HCT116 (cell line): ENCODE results near the gene SEMA5A. TPM values are rescaled to one million over a fixed set of nuclear protein-coding genes. Genes with fewer than 3 reads are reported as not detected.

Source experiments
- ATAC-seq: fragments of 200-7000 bp; cut with Tn5 transposase; 2 replicates; pipeline ENCODE4 v1.9.1; 2020; ENCODE audit warnings: mild to moderate bottlenecking, moderate library complexity
- BruUV-seq: library from RNA; stranded (reverse); fragments of 400-500 nt; replicated peaks from 2 replicates; lab custom pipeline; 2021; lab: Mats Ljungman, UMichigan
- CTCF ChIA-PET: fragments of 300-600 bp; sonication (Branson Sonifier 250); formaldehyde crosslinking; loops from one replicate; lab custom pipeline; 2021; ENCODE audit warnings: antibody characterized with exemption; lab: Charles Lee
- POLR2A ChIA-PET: fragments of 300-600, 350-600 bp; sonication (Branson Sonifier 250); formaldehyde crosslinking; loops from one replicate; lab custom pipeline; 2021; ENCODE audit warnings: antibody characterized with exemption; lab: Charles Lee
- RAD21 ChIA-PET, 2 experiments: fragments of 300-600 bp; sonication (Branson Sonifier 250); formaldehyde crosslinking; loops; one replicate each; lab custom pipeline; 2023; ENCODE audit warnings: low total read pairs in 2 of 2; ENCODE audit not compliant: uncharacterized antibody in 2 of 2, unreplicated experiment in 2 of 2, low non-redundant PET in 1 of 2; lab: Charles Lee
- DNase-seq: peaks from one replicate; pipeline ENCODE4 v3.0.0-alpha.2; 2010; ENCODE audit warnings: low read depth, low spot score
- H2AFZ ChIP-seq: fragments of 200-600 bp; shearing (Covaris generic), sonication (generic); 2 replicates; pipeline ENCODE4 v1.6.1; 2017; ENCODE audit warnings: low read depth, mixed run types, mixed read lengths, antibody characterized with exemption, low read length; ENCODE audit not compliant: poor library complexity, severe bottlenecking
- H3K27ac ChIP-seq: 2 replicates; pipeline ENCODE4 v1.5.1; 2012; ENCODE audit warnings: low read depth, low read length
- H3K27me3 ChIP-seq: fragments of 200-600 bp; sonication (generic); 2 replicates; pipeline ENCODE4 v1.6.1; 2016; ENCODE audit warnings: mixed run types, low read length, mixed read lengths; ENCODE audit not compliant: insufficient read depth
- H3K36me3 ChIP-seq, 2 experiments: fragments of 200-500 bp in 1 of 2; fragments of 200-600 bp in 1 of 2; sonication (Bioruptor generic) in 1 of 2; sonication (generic) in 1 of 2; 2 replicates each; pipeline versions ENCODE4 v1.5.1 to v1.6.1; 2014 to 2016; ENCODE audit warnings: low read length in 2 of 2, inconsistent platforms in 1 of 2, mixed read lengths in 1 of 2, mixed run types in 1 of 2; ENCODE audit not compliant: insufficient read depth in 2 of 2, control insufficient read depth in 1 of 2
- H3K4me1 ChIP-seq, 2 experiments: fragments of 200-600 bp in 1 of 2; sonication (generic) in 1 of 2; 2 replicates each; pipeline versions ENCODE4 v1.5.1 to v1.6.1; 2012 to 2017; ENCODE audit warnings: low read length in 2 of 2, inconsistent platforms in 1 of 2, mild to moderate bottlenecking in 1 of 2, mixed read lengths in 1 of 2, mixed run types in 1 of 2, moderate library complexity in 1 of 2; ENCODE audit not compliant: insufficient read depth in 2 of 2, control insufficient read depth in 1 of 2
- H3K4me2 ChIP-seq: fragments of 200-600 bp; sonication (generic); 2 replicates; pipeline ENCODE4 v1.6.1; 2017; ENCODE audit warnings: mixed run types, low read length, mixed read lengths
- H3K4me3 ChIP-seq, 2 experiments: fragments of 200-600 bp in 1 of 2; sonication (generic) in 1 of 2; replicated peaks in 1 of 2; 2 replicates each; pipeline ENCODE4 v1.5.1; 2011 to 2016; ENCODE audit warnings: low read length in 2 of 2, control low read depth in 1 of 2, low read depth in 1 of 2, mild to moderate bottlenecking in 1 of 2, mixed read lengths in 1 of 2, mixed run types in 1 of 2
- H3K79me2 ChIP-seq: fragments of 200-600 bp; sonication (generic); 2 replicates; pipeline ENCODE4 v1.6.1; 2017; ENCODE audit warnings: mild to moderate bottlenecking, mixed run types, low read length, moderate library complexity, mixed read lengths; ENCODE audit not compliant: insufficient read depth
- H3K9ac ChIP-seq: fragments of 200-600 bp; sonication (generic); 2 replicates; pipeline ENCODE4 v1.6.1; 2016; ENCODE audit warnings: low read length, mixed read lengths
- H3K9me2 ChIP-seq: fragments of 200-600 bp; sonication (generic), shearing (Covaris generic); 2 replicates; pipeline ENCODE4 v1.6.1; 2017; ENCODE audit warnings: mixed run types, mild to moderate bottlenecking, moderate library complexity; ENCODE audit not compliant: insufficient read depth
- H3K9me3 ChIP-seq, 2 experiments: fragments of 200-500 bp in 1 of 2; fragments of 200-600 bp in 1 of 2; sonication (Bioruptor generic) in 1 of 2; sonication (generic) in 1 of 2; 2 replicates each; pipeline ENCODE4 v1.6.1; 2014 to 2017; ENCODE audit warnings: low read length in 2 of 2, mixed read lengths in 2 of 2, inconsistent platforms in 1 of 2, low read depth in 1 of 2, mild to moderate bottlenecking in 1 of 2, mixed run types in 1 of 2, moderate library complexity in 1 of 2; ENCODE audit not compliant: control insufficient read depth in 1 of 2, insufficient read depth in 1 of 2
- H4K20me1 ChIP-seq: fragments of 200-600 bp; sonication (generic), shearing (Covaris generic); 2 replicates; pipeline ENCODE4 v1.6.1; 2017; ENCODE audit warnings: mixed run types, mild to moderate bottlenecking, moderate library complexity; ENCODE audit not compliant: insufficient read depth
- CEBPB ChIP-seq: IDR thresholded peaks from 2 replicates; pipeline ENCODE4 v1.6.1; 2012; ENCODE audit warnings: low read depth
- EGR1 ChIP-seq: IDR thresholded peaks from 2 replicates; pipeline ENCODE4 v1.6.1; 2012; ENCODE audit warnings: low read depth
- ELF1 ChIP-seq: IDR thresholded peaks from 2 replicates; pipeline ENCODE4 v1.6.1; 2012; ENCODE audit warnings: low read depth, borderline replicate concordance
- EZH2phosphoT487 ChIP-seq: fragments of 200-600 bp; IDR thresholded peaks from 2 replicates; pipeline ENCODE4 v1.6.1; 2018; ENCODE audit warnings: antibody characterized with exemption, borderline replicate concordance
- FOSL1 ChIP-seq: IDR thresholded peaks from 2 replicates; pipeline ENCODE4 v1.6.1; 2012; ENCODE audit warnings: low read depth
- JUND ChIP-seq: IDR thresholded peaks from 2 replicates; pipeline ENCODE4 v1.6.1; 2012
- MAX ChIP-seq: IDR thresholded peaks from 2 replicates; pipeline ENCODE4 v1.6.1; 2012
- POLR2A ChIP-seq: IDR thresholded peaks from 2 replicates; pipeline ENCODE4 v1.7.0; 2011; ENCODE audit warnings: borderline replicate concordance; ENCODE audit not compliant: insufficient read depth, insufficient read length; ENCODE audit errors: extremely low read depth
- RAD21 ChIP-seq: IDR thresholded peaks from 2 replicates; pipeline ENCODE4 v1.6.1; 2012; ENCODE audit warnings: low read depth, mild to moderate bottlenecking
- SIN3A ChIP-seq: IDR thresholded peaks from 2 replicates; pipeline ENCODE4 v1.6.1; 2012; ENCODE audit warnings: low read depth
- SP1 ChIP-seq: IDR thresholded peaks from 2 replicates; pipeline ENCODE4 v1.6.1; 2012; ENCODE audit warnings: low read depth
- SRF ChIP-seq: IDR thresholded peaks from 2 replicates; pipeline ENCODE4 v1.6.1; 2012; ENCODE audit warnings: low read depth
- TCF7L2 ChIP-seq: IDR thresholded peaks from 2 replicates; pipeline ENCODE4 v1.7.0; 2011; ENCODE audit warnings: borderline replicate concordance, inconsistent platforms; ENCODE audit not compliant: insufficient read depth, insufficient read length; ENCODE audit errors: extremely low read depth
- YY1 ChIP-seq: IDR thresholded peaks from 2 replicates; pipeline ENCODE4 v1.6.1; 2011; ENCODE audit warnings: low read length, low read depth, moderate library complexity, mild to moderate bottlenecking; ENCODE audit not compliant: insufficient replicate concordance; ENCODE audit errors: extremely low read depth
- ZFX ChIP-seq: fragments of 450-650 bp; IDR thresholded peaks from 2 replicates; pipeline ENCODE4 v1.6.1; 2017
- intact Hi-C: fragments of 100-400 bp; cut with micrococcal nuclease; formaldehyde crosslinking; loops from 2 replicates; pipeline ENCODE4 v1.10.0; 2022
- total RNA-seq: library from RNA; stranded (reverse); gene quantifications from one replicate; pipeline ENCODE4 v1.2.1, GENCODE V29; 2021; ENCODE audit not compliant: unreplicated experiment
- TF ChIP-seq, protein P1 (sequence below): IDR thresholded peaks from 2 replicates; pipeline ENCODE4 v1.6.1; 2012; ENCODE audit warnings: low read depth

SEMA5A gene
- total RNA-seq, 1 experiment from 2014 or later, result 0.02 TPM

DNA sequence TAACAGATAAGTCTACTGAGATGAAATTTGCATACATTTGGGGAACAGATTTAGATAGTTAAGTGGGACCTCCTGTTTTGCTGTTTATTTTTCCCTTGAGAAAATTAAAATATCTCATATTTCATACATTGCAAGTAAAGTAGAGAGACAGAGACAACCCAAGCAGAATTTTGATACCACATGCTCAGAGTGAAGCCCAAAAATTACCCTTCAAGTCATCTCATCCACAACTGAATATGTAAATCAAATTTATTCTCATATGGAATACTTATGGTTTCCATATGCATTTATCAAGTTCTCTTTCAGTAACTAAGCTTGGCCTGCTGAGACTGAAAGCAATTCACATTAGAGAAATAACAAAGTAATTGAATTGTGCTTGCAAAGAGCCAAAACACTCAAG, 474.4 kb downstream of the SEMA5A start:
- no peaks in the 10 kb centered on the region for H3K36me3 ChIP-seq
- BruUV-seq, result no TSS peak
- H3K9ac ChIP-seq, result no peak overlapping the region
- no peak overlapping the region for H3K27ac ChIP-seq
- no peaks in the 10 kb centered on the region for H4K20me1 ChIP-seq
- ChIA-PET POLR2A (no interaction called here), RAD21 (no interaction called here), CTCF (no interaction called here)
- H3K27me3 ChIP-seq, result no peaks in the 10 kb centered on the region
- no peak overlapping the region for H3K4me3 ChIP-seq
- no peak overlapping the region for H2AFZ ChIP-seq
- ATAC-seq (no peak), DNase-seq (no peak)
- H3K9me3 ChIP-seq, result peaks cover 23 to 30% of the 10 kb centered on the region in 2 experiments
- H3K4me2 ChIP-seq, result no peak overlapping the region
- H3K9me2 ChIP-seq, result no peaks in the 10 kb centered on the region
- no peak for TF ChIP-seq ELF1
- intact Hi-C loops, result no loop called here
- H3K4me1 ChIP-seq, result no peaks in the 10 kb centered on the region
- no peaks in the 10 kb centered on the region for H3K79me2 ChIP-seq

DNA sequence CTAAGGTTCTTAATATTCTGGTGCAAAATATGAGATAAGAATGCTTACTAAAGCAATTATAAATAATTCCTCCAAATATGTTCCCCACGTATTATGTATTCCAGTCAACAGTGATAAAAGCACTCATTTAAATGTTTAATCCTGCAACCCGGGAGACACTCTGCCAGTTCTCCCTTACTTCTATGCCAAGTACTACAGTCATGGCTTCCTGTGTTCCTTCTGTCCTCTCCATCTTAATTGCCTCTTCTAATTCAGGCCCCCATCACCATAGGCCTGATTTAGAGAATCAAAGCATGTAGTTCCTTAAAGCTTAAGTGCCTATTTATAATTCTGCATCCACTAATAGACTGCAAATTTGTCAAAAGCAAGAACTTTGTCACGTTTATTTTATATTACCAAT, 474.8 kb downstream of the SEMA5A start:
- TF ChIP-seq TCF7L2, result no peak
- no peak for TF ChIP-seq POLR2A
- TF ChIP-seq MAX, result no peak
- no peak for TF ChIP-seq FOSL1
- TF ChIP-seq, protein P1, sequence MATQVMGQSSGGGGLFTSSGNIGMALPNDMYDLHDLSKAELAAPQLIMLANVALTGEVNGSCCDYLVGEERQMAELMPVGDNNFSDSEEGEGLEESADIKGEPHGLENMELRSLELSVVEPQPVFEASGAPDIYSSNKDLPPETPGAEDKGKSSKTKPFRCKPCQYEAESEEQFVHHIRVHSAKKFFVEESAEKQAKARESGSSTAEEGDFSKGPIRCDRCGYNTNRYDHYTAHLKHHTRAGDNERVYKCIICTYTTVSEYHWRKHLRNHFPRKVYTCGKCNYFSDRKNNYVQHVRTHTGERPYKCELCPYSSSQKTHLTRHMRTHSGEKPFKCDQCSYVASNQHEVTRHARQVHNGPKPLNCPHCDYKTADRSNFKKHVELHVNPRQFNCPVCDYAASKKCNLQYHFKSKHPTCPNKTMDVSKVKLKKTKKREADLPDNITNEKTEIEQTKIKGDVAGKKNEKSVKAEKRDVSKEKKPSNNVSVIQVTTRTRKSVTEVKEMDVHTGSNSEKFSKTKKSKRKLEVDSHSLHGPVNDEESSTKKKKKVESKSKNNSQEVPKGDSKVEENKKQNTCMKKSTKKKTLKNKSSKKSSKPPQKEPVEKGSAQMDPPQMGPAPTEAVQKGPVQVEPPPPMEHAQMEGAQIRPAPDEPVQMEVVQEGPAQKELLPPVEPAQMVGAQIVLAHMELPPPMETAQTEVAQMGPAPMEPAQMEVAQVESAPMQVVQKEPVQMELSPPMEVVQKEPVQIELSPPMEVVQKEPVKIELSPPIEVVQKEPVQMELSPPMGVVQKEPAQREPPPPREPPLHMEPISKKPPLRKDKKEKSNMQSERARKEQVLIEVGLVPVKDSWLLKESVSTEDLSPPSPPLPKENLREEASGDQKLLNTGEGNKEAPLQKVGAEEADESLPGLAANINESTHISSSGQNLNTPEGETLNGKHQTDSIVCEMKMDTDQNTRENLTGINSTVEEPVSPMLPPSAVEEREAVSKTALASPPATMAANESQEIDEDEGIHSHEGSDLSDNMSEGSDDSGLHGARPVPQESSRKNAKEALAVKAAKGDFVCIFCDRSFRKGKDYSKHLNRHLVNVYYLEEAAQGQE, result no peak
- TF ChIP-seq SRF, result no peak
- no peak for TF ChIP-seq JUND
- no peak for TF ChIP-seq SIN3A
- no peak for TF ChIP-seq EGR1
- TF ChIP-seq RAD21, result no peak
- no peak for TF ChIP-seq EZH2phosphoT487
- TF ChIP-seq ELF1, result no peak
- no peak for TF ChIP-seq CEBPB
- no peak for TF ChIP-seq YY1
- no peak for TF ChIP-seq ZFX
- no peak for TF ChIP-seq SP1

More for the DNA sequence above, 474.8 kb downstream of the SEMA5A start:
- ATAC-seq (no peak), DNase-seq (no peak)
- no peak overlapping the region for H2AFZ ChIP-seq
- RAD21 ChIA-PET, result no interaction called here
- peaks cover 23 to 30% of the 10 kb centered on the region in 2 experiments for H3K9me3 ChIP-seq
- H3K79me2 ChIP-seq, result no peaks in the 10 kb centered on the region
- H3K27ac ChIP-seq, result no peak overlapping the region
- H3K36me3 ChIP-seq, result no peaks in the 10 kb centered on the region
- no peaks in the 10 kb centered on the region for H3K9me2 ChIP-seq
- H3K27me3 ChIP-seq, result no peaks in the 10 kb centered on the region
- no TSS peak for BruUV-seq
- H3K4me1 ChIP-seq, result no peaks in the 10 kb centered on the region
- intact Hi-C loops, result no loop called here
- POLR2A ChIA-PET, result no interaction called here
- no peak overlapping the region for H3K4me3 ChIP-seq
- no peaks in the 10 kb centered on the region for H4K20me1 ChIP-seq
- H3K9ac ChIP-seq, result no peak overlapping the region
- H3K4me2 ChIP-seq, result no peak overlapping the region
- CTCF ChIA-PET, result no interaction called here
